BE2C (cell line): ENCODE measurements around the gene SNORC.

ENCODE experiments used
- DNase-seq: peaks from one replicate; pipeline ENCODE4 v3.0.0-alpha.2; 2020
- H3K27me3 ChIP-seq: fragments of 250-450 bp; sonication (Bioruptor Pico); 2 replicates; pipeline ENCODE4 v1.5.1; 2020; ENCODE audit warnings: mild to moderate bottlenecking
- H3K36me3 ChIP-seq: fragments of 250-450 bp; sonication (Bioruptor Pico); 2 replicates; pipeline ENCODE4 v1.5.1; 2020; ENCODE audit warnings: mild to moderate bottlenecking
- H3K4me1 ChIP-seq: fragments of 250-450 bp; sonication (Bioruptor Pico); 2 replicates; pipeline ENCODE4 v1.5.1; 2020
- H3K4me3 ChIP-seq: 2 replicates; pipeline ENCODE4 v1.5.1; 2011; ENCODE audit warnings: low read depth, low read length
- H3K9me3 ChIP-seq: fragments of 250-450 bp; sonication (Bioruptor Pico); 2 replicates; pipeline ENCODE4 v1.5.1; 2020
- TF ChIP-seq, protein P1 (sequence below): IDR thresholded peaks from 2 replicates; pipeline ENCODE4 v1.5.1; 2012; ENCODE audit warnings: mild to moderate bottlenecking, low read depth, low read length

Gene SNORC

DNA sequence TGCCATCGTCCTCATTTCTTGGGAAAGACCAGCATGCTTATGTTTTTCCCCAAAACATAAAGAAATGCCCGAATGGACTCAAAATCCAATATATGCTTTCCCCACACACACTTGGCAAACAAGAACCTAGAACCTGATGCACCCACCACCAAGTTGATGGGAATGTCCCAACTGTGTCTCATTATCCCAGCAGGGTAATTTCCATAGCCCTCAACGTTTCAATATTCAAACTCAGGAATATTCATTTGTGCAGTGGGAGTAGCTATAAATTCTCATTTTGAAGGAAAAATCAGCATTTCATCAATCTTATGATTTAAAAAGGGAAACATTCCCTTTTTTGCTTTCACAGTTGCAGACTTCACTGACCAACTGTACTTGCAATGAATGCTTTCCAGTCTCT is 50.7 kb downstream of the SNORC start:
- no peak for DNase-seq
- peaks cover 29% of the 10 kb centered on the region for H3K27me3 ChIP-seq
- TF ChIP-seq, protein P1, sequence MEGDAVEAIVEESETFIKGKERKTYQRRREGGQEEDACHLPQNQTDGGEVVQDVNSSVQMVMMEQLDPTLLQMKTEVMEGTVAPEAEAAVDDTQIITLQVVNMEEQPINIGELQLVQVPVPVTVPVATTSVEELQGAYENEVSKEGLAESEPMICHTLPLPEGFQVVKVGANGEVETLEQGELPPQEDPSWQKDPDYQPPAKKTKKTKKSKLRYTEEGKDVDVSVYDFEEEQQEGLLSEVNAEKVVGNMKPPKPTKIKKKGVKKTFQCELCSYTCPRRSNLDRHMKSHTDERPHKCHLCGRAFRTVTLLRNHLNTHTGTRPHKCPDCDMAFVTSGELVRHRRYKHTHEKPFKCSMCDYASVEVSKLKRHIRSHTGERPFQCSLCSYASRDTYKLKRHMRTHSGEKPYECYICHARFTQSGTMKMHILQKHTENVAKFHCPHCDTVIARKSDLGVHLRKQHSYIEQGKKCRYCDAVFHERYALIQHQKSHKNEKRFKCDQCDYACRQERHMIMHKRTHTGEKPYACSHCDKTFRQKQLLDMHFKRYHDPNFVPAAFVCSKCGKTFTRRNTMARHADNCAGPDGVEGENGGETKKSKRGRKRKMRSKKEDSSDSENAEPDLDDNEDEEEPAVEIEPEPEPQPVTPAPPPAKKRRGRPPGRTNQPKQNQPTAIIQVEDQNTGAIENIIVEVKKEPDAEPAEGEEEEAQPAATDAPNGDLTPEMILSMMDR = no peak
- no peak overlapping the region for H3K4me3 ChIP-seq
- no peaks in the 10 kb centered on the region for H3K4me1 ChIP-seq
- H3K36me3 ChIP-seq = no peaks in the 10 kb centered on the region
- no peaks in the 10 kb centered on the region for H3K9me3 ChIP-seq

DNA sequence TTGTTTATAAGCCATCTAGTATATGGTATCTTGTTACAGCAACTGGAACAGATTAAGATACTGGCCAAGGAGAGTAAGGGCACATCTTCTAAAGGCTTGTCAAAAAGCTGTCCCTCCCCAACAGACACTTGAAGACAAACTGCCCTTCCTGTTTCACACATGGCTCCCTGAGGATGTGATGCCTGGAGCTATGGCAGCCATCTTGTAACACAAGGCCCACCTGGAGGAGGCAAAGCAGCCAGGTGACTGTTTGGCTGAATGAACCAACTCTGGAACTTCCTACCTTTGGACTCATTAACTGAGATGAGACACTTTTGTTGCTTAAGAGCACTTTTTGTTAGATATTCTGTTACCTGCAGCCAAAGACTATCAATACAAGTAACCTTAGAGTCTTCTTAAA is 54.4 kb downstream of the SNORC start:
- Histone ChIP-seq H3K27me3 (peaks cover 61% of the 10 kb centered on the region), H3K4me3 (no peak overlapping the region), H3K9me3 (no peaks in the 10 kb centered on the region), H3K36me3 (no peaks in the 10 kb centered on the region), H3K4me1 (no peaks in the 10 kb centered on the region)
- no peak for DNase-seq
- TF ChIP-seq, protein P1 = no peak

DNA sequence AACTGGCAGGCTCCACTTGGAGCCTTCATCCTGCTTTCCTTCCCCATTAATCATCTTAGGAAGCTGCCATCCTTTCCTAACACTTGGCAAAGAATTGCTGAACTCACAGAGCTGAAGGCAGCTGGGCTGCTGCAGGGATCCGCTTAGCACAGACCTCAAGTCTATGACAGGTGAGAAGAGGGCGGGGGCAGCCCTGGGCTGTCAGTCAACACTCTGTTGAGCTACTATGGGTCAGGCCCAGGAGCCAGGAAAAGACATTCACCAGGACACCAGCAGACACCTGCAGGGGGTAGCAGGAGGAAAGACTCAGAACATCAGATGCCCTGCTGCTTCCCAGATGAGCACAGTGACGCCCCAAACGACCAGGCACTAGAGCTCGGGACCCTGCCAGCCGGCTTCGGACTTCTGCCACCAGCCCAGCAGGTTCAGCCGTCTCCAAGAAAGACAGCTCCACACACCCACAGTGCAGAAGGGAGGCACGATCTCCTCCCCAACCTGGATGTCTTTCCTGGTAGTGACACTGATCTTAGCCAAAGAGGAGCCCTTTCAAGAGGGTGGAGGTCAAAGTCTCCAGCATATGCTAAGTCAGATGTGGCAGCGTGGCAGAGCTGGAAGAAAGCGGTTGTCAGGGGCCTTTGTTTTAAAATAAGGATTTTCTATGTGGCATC is 55.2 kb downstream of the SNORC start:
- Histone ChIP-seq H3K4me3 (no peak overlapping the region), H3K4me1 (no peaks in the 10 kb centered on the region)

DNA sequence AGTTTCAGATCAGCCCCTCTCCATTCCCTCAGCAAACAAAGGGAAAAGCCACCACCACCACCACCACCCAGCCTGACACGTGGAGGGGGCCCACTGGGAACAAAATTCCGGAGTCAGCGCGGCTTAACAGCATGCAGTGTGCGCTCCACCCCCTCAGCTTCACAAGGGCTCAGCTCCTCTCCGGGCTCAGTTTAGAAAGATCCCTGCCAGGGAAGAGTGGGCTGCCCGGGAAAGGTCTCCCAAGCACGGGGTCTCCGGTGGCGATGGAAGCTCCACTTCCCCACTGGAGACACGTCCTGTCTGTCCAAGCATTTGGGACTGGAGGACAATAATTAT is 55.7 kb downstream of the SNORC start:
- Histone ChIP-seq H3K27me3 (peaks cover 62% of the 10 kb centered on the region), H3K36me3 (no peaks in the 10 kb centered on the region), H3K4me3 (no peak overlapping the region), H3K9me3 (no peaks in the 10 kb centered on the region), H3K4me1 (no peaks in the 10 kb centered on the region)
- TF ChIP-seq, protein P1 = no peak
- DNase-seq = no peak

More for the DNA sequence above, 55.2 kb downstream of the SNORC start:
- Histone ChIP-seq H3K9me3 (no peaks in the 10 kb centered on the region), H3K36me3 (no peaks in the 10 kb centered on the region), H3K27me3 (peaks cover 59% of the 10 kb centered on the region)
- DNase-seq = no peak
- TF ChIP-seq, protein P1 = no peak

DNA sequence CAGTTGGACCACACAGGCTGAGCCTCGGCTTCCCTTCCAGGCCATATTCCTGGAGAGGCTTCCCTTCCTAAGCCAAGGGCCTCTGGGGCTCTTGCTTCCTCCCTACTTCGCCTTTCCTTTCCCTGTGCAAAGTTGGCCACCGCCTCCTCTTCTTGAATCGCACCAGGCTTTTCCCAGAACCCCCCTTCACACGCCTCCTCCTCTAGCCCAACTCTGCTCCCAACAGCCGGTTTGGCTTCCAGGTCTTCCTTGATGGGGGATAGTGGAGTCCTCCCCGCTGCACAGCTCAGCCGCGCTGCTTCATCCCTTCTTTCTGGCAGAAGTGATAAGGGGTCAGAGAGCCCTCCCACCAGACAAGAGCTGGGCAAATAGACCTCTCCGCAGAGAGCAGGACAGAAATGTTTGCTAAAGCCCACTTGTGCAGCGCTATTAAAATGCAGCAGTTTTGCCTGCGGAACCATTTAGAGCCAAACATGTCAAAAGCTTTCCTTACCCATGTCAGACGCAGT is 56.4 kb downstream of the SNORC start:
- Histone ChIP-seq H3K36me3 (no peaks in the 10 kb centered on the region), H3K4me3 (no peak overlapping the region), H3K9me3 (no peaks in the 10 kb centered on the region), H3K27me3 (peaks cover 67% of the 10 kb centered on the region), H3K4me1 (no peaks in the 10 kb centered on the region)
- no peak for DNase-seq
- TF ChIP-seq, protein P1 = no peak

DNA sequence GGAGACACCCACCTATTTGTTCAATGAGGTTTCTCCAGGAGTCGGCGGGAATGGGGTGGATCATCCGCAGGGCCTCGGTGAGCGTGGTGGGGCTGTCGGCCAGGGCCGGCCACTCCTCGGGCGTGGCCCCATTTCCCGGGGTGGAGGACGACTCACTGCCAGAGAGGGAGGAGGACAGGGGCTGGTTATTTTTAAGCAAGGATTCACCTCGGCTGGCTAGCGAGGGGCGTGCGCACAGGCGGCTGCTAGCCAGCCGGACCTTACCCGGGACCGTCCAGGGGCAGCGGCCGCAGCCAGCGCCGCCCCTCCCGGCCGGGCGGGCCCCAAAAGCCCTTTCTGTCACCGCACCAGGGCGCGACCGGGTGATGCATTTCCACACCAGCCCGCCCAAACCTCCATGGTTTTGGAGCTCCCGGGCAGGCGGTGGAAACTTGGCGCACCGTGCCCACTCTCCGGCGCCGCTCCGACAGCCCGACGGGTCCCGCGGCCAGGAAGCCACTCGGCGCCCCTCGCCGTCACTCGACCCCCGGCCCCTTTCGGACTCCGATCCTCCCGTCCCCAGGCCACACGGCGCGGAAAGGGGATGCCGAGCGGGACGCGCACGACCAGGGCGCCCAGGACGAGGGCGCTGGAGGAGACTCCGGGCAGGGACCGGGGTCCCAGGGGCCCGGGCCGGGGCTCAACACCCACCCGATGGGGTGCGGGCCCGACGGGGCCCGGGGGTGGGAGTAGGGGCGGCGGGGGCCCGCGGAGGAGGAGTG is 57.1 kb downstream of the SNORC start:
- peaks cover 68% of the 10 kb centered on the region for H3K27me3 ChIP-seq
- H3K4me3 ChIP-seq = no peak overlapping the region
- DNase-seq = no peak
- no peaks in the 10 kb centered on the region for H3K9me3 ChIP-seq
- H3K4me1 ChIP-seq = no peaks in the 10 kb centered on the region
- no peaks in the 10 kb centered on the region for H3K36me3 ChIP-seq
- TF ChIP-seq, protein P1 = no peak
